Measurements from ENCODE around the gene DIPK1A.

DNA sequence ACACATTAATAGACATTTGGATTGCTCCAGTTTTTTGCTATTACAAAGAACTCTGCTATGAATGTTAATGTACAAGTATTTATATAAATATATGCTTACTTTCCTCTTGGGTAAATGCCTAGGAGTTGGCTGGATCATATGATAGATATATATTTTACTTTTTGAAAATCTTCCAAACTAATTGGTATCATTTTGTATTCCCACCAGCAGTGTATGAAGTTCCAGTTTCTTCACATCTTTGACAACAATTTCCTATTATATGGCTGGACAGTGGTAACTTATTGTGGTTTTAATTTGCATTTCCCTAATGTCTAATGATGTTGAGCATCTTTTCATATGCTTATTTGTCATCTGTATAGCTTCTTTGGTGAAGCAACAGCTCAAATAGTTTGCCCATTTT lies 23.8 kb upstream of the DIPK1A start:
- TF ChIP-seq, protein P1, sequence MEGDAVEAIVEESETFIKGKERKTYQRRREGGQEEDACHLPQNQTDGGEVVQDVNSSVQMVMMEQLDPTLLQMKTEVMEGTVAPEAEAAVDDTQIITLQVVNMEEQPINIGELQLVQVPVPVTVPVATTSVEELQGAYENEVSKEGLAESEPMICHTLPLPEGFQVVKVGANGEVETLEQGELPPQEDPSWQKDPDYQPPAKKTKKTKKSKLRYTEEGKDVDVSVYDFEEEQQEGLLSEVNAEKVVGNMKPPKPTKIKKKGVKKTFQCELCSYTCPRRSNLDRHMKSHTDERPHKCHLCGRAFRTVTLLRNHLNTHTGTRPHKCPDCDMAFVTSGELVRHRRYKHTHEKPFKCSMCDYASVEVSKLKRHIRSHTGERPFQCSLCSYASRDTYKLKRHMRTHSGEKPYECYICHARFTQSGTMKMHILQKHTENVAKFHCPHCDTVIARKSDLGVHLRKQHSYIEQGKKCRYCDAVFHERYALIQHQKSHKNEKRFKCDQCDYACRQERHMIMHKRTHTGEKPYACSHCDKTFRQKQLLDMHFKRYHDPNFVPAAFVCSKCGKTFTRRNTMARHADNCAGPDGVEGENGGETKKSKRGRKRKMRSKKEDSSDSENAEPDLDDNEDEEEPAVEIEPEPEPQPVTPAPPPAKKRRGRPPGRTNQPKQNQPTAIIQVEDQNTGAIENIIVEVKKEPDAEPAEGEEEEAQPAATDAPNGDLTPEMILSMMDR (IDR thresholded peaks at IDR 0.05; ENCODE audit: insufficient read depth, low read depth, low read length): no peak
- no peak for TF ChIP-seq EZH2 (IDR thresholded peaks at IDR 0.05; ENCODE audit: insufficient read depth, low read length)
